Activated CD4-positive, alpha-beta T cell treated with anti-CD3 and anti-CD28 coated beads, Interleukin-2, Interleukin-6, amounts not matched to agents 100 ng/mL and 50 ng/mL, durations not matched to agents 16 hours and 8 hours (primary cell): ENCODE measurements around the gene MEIS1.

Experiments
- DNase-seq: peaks from one replicate; pipeline ENCODE4 v3.0.0-alpha.2; 2020

Gene MEIS1

GRCh38 chr2:66539452-66539851 is 104.5 kb downstream of the MEIS1 start:
- DNase-seq: no peak

- DNase-seq: no peak
Measured at GRCh38 chr2:66541646-66542045, 106.7 kb downstream of the MEIS1 start.

GRCh38 chr2:66543257-66543767 is 108.4 kb downstream of the MEIS1 start:
- DNase-seq: no peak

GRCh38 chr2:66544258-66544657 is 109.3 kb downstream of the MEIS1 start:
- no peak for DNase-seq

GRCh38 chr2:66545258-66545657 is 110.3 kb downstream of the MEIS1 start:
- DNase-seq: no peak

- no peak for DNase-seq
Measured at GRCh38 chr2:66547118-66547517, 112.2 kb downstream of the MEIS1 start.

- no peak for DNase-seq
Measured at GRCh38 chr2:66547887-66548286, 113.0 kb downstream of the MEIS1 start.

GRCh38 chr2:66548422-66548821 is 113.5 kb downstream of the MEIS1 start:
- DNase-seq: no peak

GRCh38 chr2:66550826-66551225 is 115.9 kb downstream of the MEIS1 start:
- no peak for DNase-seq

GRCh38 chr2:66553370-66553769 is 118.4 kb downstream of the MEIS1 start:
- no peak for DNase-seq

- no peak for DNase-seq
Measured at GRCh38 chr2:66555091-66555490, 120.2 kb downstream of the MEIS1 start.

GRCh38 chr2:66555501-66556324 is 120.8 kb downstream of the MEIS1 start:
- DNase-seq: no peak

- DNase-seq: no peak
Measured at GRCh38 chr2:66559672-66560071, 124.7 kb downstream of the MEIS1 start.

GRCh38 chr2:66560683-66561082 is 125.8 kb downstream of the MEIS1 start:
- no peak for DNase-seq

GRCh38 chr2:66561645-66562303 is 126.8 kb downstream of the MEIS1 start:
- DNase-seq: no peak

- no peak for DNase-seq
Measured at GRCh38 chr2:66562304-66562685, 127.4 kb downstream of the MEIS1 start.

GRCh38 chr2:66563473-66563872 is 128.5 kb downstream of the MEIS1 start:
- no peak for DNase-seq

GRCh38 chr2:66565291-66565690 is 130.4 kb downstream of the MEIS1 start:
- DNase-seq: no peak

GRCh38 chr2:66566726-66567399 is 131.9 kb downstream of the MEIS1 start:
- no peak for DNase-seq

- DNase-seq: no peak
Measured at GRCh38 chr2:66567729-66568128, 132.8 kb downstream of the MEIS1 start.

GRCh38 chr2:66568650-66569300 is 133.8 kb downstream of the MEIS1 start:
- no peak for DNase-seq

GRCh38 chr2:66569321-66569851 is 134.5 kb downstream of the MEIS1 start:
- DNase-seq: no peak

GRCh38 chr2:66569974-66570373 is 135.0 kb downstream of the MEIS1 start:
- DNase-seq: no peak
